HepG2 (cell line): Measurements from ENCODE around the gene KIRREL3. TPM values are rescaled to one million over a fixed set of nuclear protein-coding genes. Genes with fewer than 3 reads are reported as not detected.

Experiments used
- ATAC-seq: fragments of 200-7000 bp; cut with Tn5 transposase; 3 replicates; pipeline ENCODE4 v1.9.1; 2020; ENCODE audit warnings: mild to moderate bottlenecking, moderate library complexity
- BruUV-seq: library from RNA; stranded (reverse); fragments of 400-500 nt; replicated peaks from 2 replicates; lab custom pipeline; 2021; lab: Mats Ljungman, UMichigan
- CTCF ChIA-PET: fragments of 300-600 bp; formaldehyde crosslinking; extraction: SDS; loops from one replicate; lab custom pipeline; 2021; ENCODE audit warnings: low total read pairs, inconsistent platforms, low intra/inter-chr PET ratio; lab: Yijun Ruan, JAX
- POLR2A ChIA-PET: fragments of 350-600 bp; sonication (Branson Sonifier 250); formaldehyde crosslinking; loops from one replicate; lab custom pipeline; 2020; ENCODE audit warnings: antibody characterized with exemption, inconsistent platforms; lab: Yijun Ruan, JAX
- DNase-seq: peaks from one replicate; pipeline ENCODE4 v3.0.0-alpha.2; 2015; ENCODE audit warnings: low spot score
- FAIRE-seq: peaks from 3 replicates; lab custom pipeline; 2011; peaks lifted over from hg19 to GRCh38; lab: Jason Lieb, UNC
- H2AFZ ChIP-seq: one replicate; pipeline ENCODE4 v1.6.1; 2011; ENCODE audit warnings: low read length, inconsistent platforms
- H3K27ac ChIP-seq: fragments of 300-600 bp; 3 replicates; pipeline ENCODE4 v1.8.0; 2011; ENCODE audit warnings: mixed run types, mild to moderate bottlenecking, mixed read lengths, low read length, inconsistent platforms; ENCODE audit not compliant: insufficient read depth; ENCODE audit errors: extremely low read length
- H3K27me3 ChIP-seq, 2 experiments: fragments of 200-600 bp in 1 of 2; 2 replicates in 1 of 2; 3 replicates in 1 of 2; pipeline versions ENCODE4 v1.6.0 to v1.8.0; 2011; ENCODE audit warnings: low read length in 2 of 2, mild to moderate bottlenecking in 2 of 2, moderate library complexity in 2 of 2, inconsistent platforms in 1 of 2; ENCODE audit not compliant: insufficient read depth in 2 of 2, control insufficient read depth in 1 of 2
- H3K36me3 ChIP-seq, 2 experiments: fragments of 200-600 bp in 1 of 2; replicated peaks in 1 of 2; 2 replicates in 1 of 2; 3 replicates in 1 of 2; pipeline versions ENCODE4 v1.5.1 to v1.8.0; 2011; ENCODE audit warnings: low read length in 2 of 2, inconsistent platforms in 1 of 2; ENCODE audit not compliant: insufficient read depth in 2 of 2, control insufficient read depth in 1 of 2
- H3K4me1 ChIP-seq: 2 replicates; pipeline ENCODE4 v1.5.1; 2012; ENCODE audit warnings: low read length, inconsistent platforms; ENCODE audit not compliant: insufficient read depth
- H3K4me2 ChIP-seq: 2 replicates; pipeline ENCODE4 v1.6.0; 2011; ENCODE audit warnings: low read depth, low read length, inconsistent platforms
- H3K4me3 ChIP-seq, 3 experiments: fragments of 200-600 bp in 1 of 3; sonication (generic), shearing (Covaris generic) in 1 of 3; replicated peaks in 1 of 3; 2 replicates each; pipeline ENCODE4 v1.5.1; 2011 to 2016; ENCODE audit warnings: low read length in 3 of 3, inconsistent platforms in 2 of 3, low read depth in 2 of 3, mild to moderate bottlenecking in 2 of 3, control low read depth in 1 of 3, mixed read lengths in 1 of 3; ENCODE audit not compliant: insufficient read depth in 1 of 3
- H3K79me2 ChIP-seq: one replicate; pipeline ENCODE4 v1.6.1; 2011; ENCODE audit warnings: low read length, inconsistent platforms; ENCODE audit not compliant: insufficient read depth
- H3K9ac ChIP-seq: 2 replicates; pipeline ENCODE4 v1.6.0; 2011; ENCODE audit warnings: mild to moderate bottlenecking, low read depth, low read length, inconsistent platforms; ENCODE audit not compliant: insufficient read depth
- H3K9me3 ChIP-seq: 2 replicates; pipeline ENCODE4 v1.5.1; 2012; ENCODE audit warnings: mild to moderate bottlenecking, low read length
- H4K20me1 ChIP-seq: 2 replicates; pipeline ENCODE4 v1.6.0; 2011; ENCODE audit warnings: inconsistent platforms, mild to moderate bottlenecking, low read length, moderate library complexity; ENCODE audit not compliant: insufficient read depth
- EZH2 ChIP-seq: conservative IDR thresholded peaks from 2 replicates; pipeline ENCODE4 v1.6.1; 2012; ENCODE audit warnings: mild to moderate bottlenecking, low read depth, low read length, moderate library complexity
- FOXP1 ChIP-seq, 2 experiments: fragments of 450-650 bp in 1 of 2; IDR thresholded peaks; 2 replicates each; pipeline ENCODE4 v1.6.1; 2017 to 2018; ENCODE audit warnings: antibody characterized with exemption in 1 of 2
- POLR2A ChIP-seq, 2 experiments: IDR thresholded peaks; 2 replicates each; pipeline ENCODE4 v1.6.1; 2011; ENCODE audit warnings: low read depth in 2 of 2, low read length in 2 of 2, mild to moderate bottlenecking in 1 of 2, moderate library complexity in 1 of 2; ENCODE audit not compliant: insufficient read depth in 1 of 2
- SMYD3 ChIP-seq: sonication (generic); formaldehyde crosslinking; IDR thresholded peaks from 2 replicates; pipeline ENCODE4 v1.8.1; 2023; ENCODE audit warnings: mild to moderate bottlenecking, missing genetic modification reagents
- TFE3 ChIP-seq: IDR thresholded peaks from 2 replicates; pipeline ENCODE4 v1.6.1; 2016
- ZBTB37 ChIP-seq: sonication (generic); formaldehyde crosslinking; IDR thresholded peaks from 2 replicates; pipeline ENCODE4 v1.4.0; 2020; ENCODE audit warnings: mild to moderate bottlenecking, missing genetic modification reagents
- ZBTB46 ChIP-seq: sonication (generic); formaldehyde crosslinking; IDR thresholded peaks from 2 replicates; pipeline ENCODE4 v1.4.0; 2020; ENCODE audit warnings: mild to moderate bottlenecking, missing genetic modification reagents, borderline replicate concordance
- ZFX ChIP-seq: sonication (generic); formaldehyde crosslinking; IDR thresholded peaks from 2 replicates; pipeline ENCODE4 v1.4.0; 2020; ENCODE audit warnings: mild to moderate bottlenecking, low read depth, missing genetic modification reagents, moderate library complexity
- ZNF639 ChIP-seq: conservative IDR thresholded peaks from 2 replicates; pipeline ENCODE4 v1.6.1; 2018; ENCODE audit warnings: missing genetic modification reagents
- ZNF646 ChIP-seq: sonication (generic); formaldehyde crosslinking; IDR thresholded peaks from 2 replicates; pipeline ENCODE4 v1.9.0; 2021; ENCODE audit warnings: mild to moderate bottlenecking, missing genetic modification reagents
- WGBS: methylation state at CpG from one replicate; pipeline ENCODE4 v1.1.6; 2017; ENCODE audit warnings: low lambda C conversion rate; 5-methylcytosine and 5-hydroxymethylcytosine counted together
- in situ Hi-C: cut with HindIII; loops from 2 replicates; pipeline ENCODE4 v1.10.0; 2017; ENCODE audit warnings: low pct_unique_long_range_greater_than_20kb; ENCODE audit not compliant: extremely low pct_ligation_motif_present
- intact Hi-C: fragments of 100-400 bp; cut with micrococcal nuclease; formaldehyde crosslinking; loops from one replicate; pipeline ENCODE4 v1.10.0; 2022; ENCODE audit not compliant: unreplicated experiment
- polyA plus RNA-seq, 8 experiments: library from polyadenylated mRNA; depleted of rRNA in 3 of 8; stranded (reverse) in 7 of 8; unstranded in 1 of 8; fragments of >200 nt; fragmentation: Illumina TruSeq in 4 of 8; extraction: Trizol in 4 of 8; gene quantifications; 2 replicates each; pipeline versions ENCODE4 v1.2.1 to v1.2.3, GENCODE V29; 2011 to 2016; ENCODE audit warnings: low read depth in 4 of 8, missing spikeins in 1 of 8, mixed read lengths in 1 of 8; ENCODE audit not compliant: insufficient read depth in 1 of 8
- total RNA-seq, 5 experiments: library from RNA; depleted of rRNA; stranded (reverse); fragments of >200 nt; fragmentation: Illumina TruSeq; extraction: Trizol; gene quantifications; 2 replicates each; pipeline ENCODE4 v1.2.3, GENCODE V29; 2016; ENCODE audit warnings: low read depth in 1 of 5

The KIRREL3 gene
- total and polyA plus RNA-seq, 2 of the 13 experiments (the other 11 are each of a cell fraction or from before 2014, with no cell fraction given), result not detected

- TF ChIP-seq ZNF646 (no peak), SMYD3 (CRISPR knock-in tag) (no peak)
- TF ChIP-seq, all 625 proteins: peak for 0
Measured at GRCh38 chr11:126805870-126806269, 194.7 kb downstream of the KIRREL3 start (continued).

- no peak overlapping the region for H3K27ac ChIP-seq
- H3K4me3 ChIP-seq, result no peak overlapping the region
- intact Hi-C loops, result no loop called here
- H2AFZ ChIP-seq, result no peak overlapping the region
- WGBS, result 34% methylated on average over 2 of the region's 2 CpGs
- no TSS peak for BruUV-seq
- H3K79me2 ChIP-seq, result no peaks in the 10 kb centered on the region
- DNase-seq (no peak), FAIRE-seq (no peak), ATAC-seq (no peak)
- H3K4me1 ChIP-seq, result no peaks in the 10 kb centered on the region
- POLR2A ChIA-PET, result no interaction called here
- no peaks in the 10 kb centered on the region for H4K20me1 ChIP-seq
- H3K9ac ChIP-seq, result no peak overlapping the region
- H3K9me3 ChIP-seq, result 0 out of 2 replicates have a peak, but pooled peaks cover under 1% of the 10 kb centered on the region
- in situ Hi-C loops, result no loop called here
- H3K36me3 ChIP-seq, result no peaks in the 10 kb centered on the region
- CTCF ChIA-PET, result no interaction called here
- H3K27me3 ChIP-seq, result peaks cover 1 to 11% of the 10 kb centered on the region in 2 experiments; a peak in 2 of 5 replicates
- no peak overlapping the region for H3K4me2 ChIP-seq
- no peak for TF ChIP-seq FOXP1 (IDR thresholded peaks at IDR 0.05)
- no peak for TF ChIP-seq FOXP1 (CRISPR knock-in tag; IDR thresholded peaks at IDR 0.05)
- TF ChIP-seq EZH2, result no peak
- no peak for TF ChIP-seq ZBTB46 (CRISPR knock-in tag)
- TF ChIP-seq ZFX (CRISPR knock-in tag), result no peak
- no peak for TF ChIP-seq ZNF639 (CRISPR knock-in tag)
- TF ChIP-seq TFE3 (CRISPR knock-in tag), result no peak
- no peak for TF ChIP-seq ZBTB37
- TF ChIP-seq POLR2A (IDR thresholded peaks at IDR 0.05; ENCODE audit: insufficient read depth in 1 of 2, low read depth in 2 of 2, low read length in 2 of 2), result no peak
Measured at GRCh38 chr11:126804363-126804762, 196.2 kb downstream of the KIRREL3 start.
